Spinal cord (tissue), 10 donors: ENCODE measurements around the gene PRR20E. TPM values are rescaled to one million over a fixed set of nuclear protein-coding genes. Genes with fewer than 3 reads are reported as not detected.
"Not testable (repeated sequence)": the region's sequence is repeated elsewhere in the genome, so short reads cannot be mapped to it uniquely, and the experiment has no call there.

Experiments
- DNase-seq, 6 donors: peaks; one replicate each; pipeline versions ENCODE4 v3.0.0 to v3.0.0-alpha.2; 2013 to 2015; ENCODE audit warnings: low spot score in 6 of 6, low read depth in 4 of 6
- H3K27ac ChIP-seq: one replicate; pipeline ENCODE4 v1.5.1; 2013; ENCODE audit warnings: low read depth, low read length, control low read depth
- H3K27me3 ChIP-seq: one replicate; pipeline ENCODE4 v1.6.1; 2013; ENCODE audit warnings: low read length; ENCODE audit not compliant: control insufficient read depth, insufficient read depth
- H3K36me3 ChIP-seq: one replicate; pipeline ENCODE4 v1.6.1; 2013; ENCODE audit warnings: low read length; ENCODE audit not compliant: control insufficient read depth, insufficient read depth
- H3K4me1 ChIP-seq: one replicate; pipeline ENCODE4 v1.6.1; 2013; ENCODE audit warnings: low read length; ENCODE audit not compliant: control insufficient read depth, insufficient read depth
- H3K4me3 ChIP-seq: one replicate; pipeline ENCODE4 v1.5.1; 2013; ENCODE audit warnings: low read depth, low read length, control low read depth
- H3K9me3 ChIP-seq: one replicate; pipeline ENCODE4 v1.6.1; 2013; ENCODE audit warnings: low read length; ENCODE audit not compliant: control insufficient read depth, insufficient read depth
- WGBS: methylation state at CpG from one replicate; pipeline ENCODE4 v1.1.5; 2013; ENCODE audit warnings: missing lambda C conversion rate; ENCODE audit not compliant: insufficient coverage; 5-methylcytosine and 5-hydroxymethylcytosine counted together
- polyA plus RNA-seq, 2 donors: library from polyadenylated mRNA; unstranded; fragments of 120-200 nt; gene quantifications; one replicate each; pipeline ENCODE4 v1.2.1, GENCODE V29; 2013; ENCODE audit not compliant: insufficient read length in 2 of 2
- small RNA-seq: library from RNA; depleted of rRNA; stranded (forward); fragments of <200 nt; gene quantifications from one replicate; pipeline ENCODE3, GENCODE V24; 2014; ENCODE audit warnings: low replicate concordance
- total RNA-seq, 2 donors: library from RNA; depleted of rRNA in 1 of 2; stranded (reverse); fragments of 120-200 nt in 1 of 2; fragments of >200 nt in 1 of 2; gene quantifications; one replicate each; pipeline versions ENCODE4 v1.2.3 to v1.2.4, GENCODE V29; 2013 to 2014
- donor health status: healthy.

PRR20E gene
- total and polyA plus RNA-seq, 4 donors: not detected

GRCh38 chr13:57153761-57154160 is 13.2 kb upstream of the PRR20E start, which contains the start of gene PRR20C:
PRR20C (plus strand) TSS chr13:57154061; CDS start chr13:57154448, 387 bp downstream.
- H3K4me1 ChIP-seq, H3K27me3 ChIP-seq, H3K9me3 ChIP-seq, H3K27ac ChIP-seq, H3K4me3 ChIP-seq, DNase-seq, H3K36me3 ChIP-seq: not testable (repeated sequence)
- WGBS: no CpG with 5 or more reads among the region's 22 CpGs

GRCh38 chr13:57160332-57160731 is 6.7 kb upstream of the PRR20E start, which contains the start of gene PRR20D:
PRR20D (plus strand) TSS chr13:57160632; CDS start chr13:57161019, 387 bp downstream.
- DNase-seq, H3K4me1 ChIP-seq, H3K27me3 ChIP-seq, H3K36me3 ChIP-seq, H3K4me3 ChIP-seq, H3K27ac ChIP-seq, H3K9me3 ChIP-seq: not testable (repeated sequence)
- WGBS: no CpG with 5 or more reads among the region's 22 CpGs

- no CpG with 5 or more reads among the region's 1 CpG for WGBS
- H3K9me3 ChIP-seq: no peaks in the 10 kb centered on the region
- no peaks in the 10 kb centered on the region for H3K4me1 ChIP-seq
- H3K36me3 ChIP-seq: no peaks in the 10 kb centered on the region
- no peak for DNase-seq
- no peak overlapping the region for H3K4me3 ChIP-seq
- H3K27me3 ChIP-seq: no peaks in the 10 kb centered on the region
- H3K27ac ChIP-seq: no peak overlapping the region
Observed at GRCh38 chr13:57191667-57192066, 24.7 kb downstream of the PRR20E start.

- no CpG with 5 or more reads among the region's 1 CpG for WGBS
Observed at GRCh38 chr13:57212989-57213388, 46.0 kb downstream of the PRR20E start.

More at GRCh38 chr13:57212989-57213388, 46.0 kb downstream of the PRR20E start:
- H3K27me3 ChIP-seq: no peaks in the 10 kb centered on the region
- DNase-seq: no peak
- no peaks in the 10 kb centered on the region for H3K4me1 ChIP-seq
- no peak overlapping the region for H3K4me3 ChIP-seq
- no peaks in the 10 kb centered on the region for H3K9me3 ChIP-seq
- H3K36me3 ChIP-seq: no peaks in the 10 kb centered on the region
- H3K27ac ChIP-seq: no peak overlapping the region

Small RNA genes within 50 kb of the gene (small RNA-seq; reads per million reads assigned to genes)
- not detected for gene PRR20FP

Other genes with a start within 250 kb of the PRR20E start
- not detected for gene PRR20A, start 26.3 kb upstream of the PRR20E start, total RNA-seq
- gene PRR20A, start 26.3 kb upstream of the PRR20E start, polyA plus RNA-seq: not detected
- gene PRR20B, start 19.7 kb upstream of the PRR20E start, total RNA-seq: not detected
- gene PRR20B, start 19.7 kb upstream of the PRR20E start, polyA plus RNA-seq: not detected
- not detected for gene PRR20C, start 13.1 kb upstream of the PRR20E start, total RNA-seq
- gene PRR20C, start 13.1 kb upstream of the PRR20E start, polyA plus RNA-seq: not detected
- not detected for gene PRR20D, start 6.6 kb upstream of the PRR20E start, total RNA-seq
- gene PRR20D, start 6.6 kb upstream of the PRR20E start, polyA plus RNA-seq: not detected